SK-N-SH treated with all-trans-retinoic acid at 6 μM for 48 hours (cell line): ENCODE results near the gene NEB.

ENCODE experiments used
- ATAC-seq: fragments of 200-7000 bp; cut with Tn5 transposase; 3 replicates; pipeline ENCODE4 v1.9.1; 2020; ENCODE audit warnings: mild to moderate bottlenecking, moderate library complexity
- ARNTL ChIP-seq: fragments of 450-650 bp; formaldehyde crosslinking; IDR thresholded peaks from 2 replicates; pipeline ENCODE4 v1.5.0; 2020; ENCODE audit warnings: low read depth, mild to moderate bottlenecking, moderate library complexity, borderline replicate concordance
- BACH2 ChIP-seq: fragments of 250-450 bp; sonication (Bioruptor Pico); IDR thresholded peaks from 2 replicates; pipeline ENCODE4 v1.9.0; 2021; ENCODE audit warnings: mild to moderate bottlenecking, borderline replicate concordance
- CSDC2 ChIP-seq: fragments of 250-450 bp; sonication (Bioruptor Pico); IDR thresholded peaks from 2 replicates; pipeline ENCODE4 v1.5.0; 2020; ENCODE audit warnings: mild to moderate bottlenecking, moderate library complexity
- CSRNP3 ChIP-seq: fragments of 250-450 bp; sonication (Bioruptor Pico); IDR thresholded peaks from 2 replicates; pipeline ENCODE4 v1.5.1; 2021; ENCODE audit warnings: mild to moderate bottlenecking, moderate library complexity
- ESRRG ChIP-seq: fragments of 250-450 bp; sonication (Bioruptor Pico); IDR thresholded peaks from 2 replicates; pipeline ENCODE4 v1.6.1; 2021; ENCODE audit warnings: mild to moderate bottlenecking
- GLIS3 ChIP-seq: fragments of 250-450 bp; sonication (Bioruptor Pico); IDR thresholded peaks from 2 replicates; pipeline ENCODE4 v1.5.0; 2020; ENCODE audit warnings: mild to moderate bottlenecking, moderate library complexity
- ISL1 ChIP-seq: fragments of 250-450 bp; sonication (Bioruptor Pico); IDR thresholded peaks from 2 replicates; pipeline ENCODE4 v2.1.2; 2022; ENCODE audit warnings: mild to moderate bottlenecking, moderate library complexity
- OSR1 ChIP-seq: fragments of 250-450 bp; sonication (Bioruptor Pico); IDR thresholded peaks from 2 replicates; pipeline ENCODE4 v1.8.0; 2022; ENCODE audit warnings: moderate library complexity, mild to moderate bottlenecking, inconsistent platforms
- POU6F1 ChIP-seq: fragments of 250-450 bp; sonication (Bioruptor Pico); IDR thresholded peaks from 2 replicates; pipeline ENCODE4 v1.8.0; 2021; ENCODE audit warnings: low read depth, mild to moderate bottlenecking, moderate library complexity, borderline replicate concordance
- PPARA ChIP-seq: fragments of 250-450 bp; sonication (Bioruptor Pico); IDR thresholded peaks from 2 replicates; pipeline ENCODE4 v1.5.0; 2020; ENCODE audit warnings: mild to moderate bottlenecking, borderline replicate concordance
- RARB ChIP-seq: fragments of 250-450 bp; sonication (Bioruptor Pico); IDR thresholded peaks from 2 replicates; pipeline ENCODE4 v1.8.0; 2021; ENCODE audit warnings: mild to moderate bottlenecking, moderate library complexity
- SNAI2 ChIP-seq: fragments of 250-450 bp; sonication (Bioruptor Pico); IDR thresholded peaks from 2 replicates; pipeline ENCODE4 v1.5.0; 2020; ENCODE audit warnings: mild to moderate bottlenecking, moderate library complexity
- TCF4 ChIP-seq: fragments of 250-450 bp; sonication (Bioruptor Pico); IDR thresholded peaks from 2 replicates; pipeline ENCODE4 v1.8.0; 2021; ENCODE audit warnings: mild to moderate bottlenecking, moderate library complexity, borderline replicate concordance
- TOX ChIP-seq: fragments of 250-450 bp; sonication (Bioruptor Pico); IDR thresholded peaks from 2 replicates; pipeline ENCODE4 v1.8.0; 2021; ENCODE audit warnings: mild to moderate bottlenecking, moderate library complexity, borderline replicate concordance
- TSHZ2 ChIP-seq: fragments of 250-450 bp; sonication (Bioruptor Pico); IDR thresholded peaks from 2 replicates; pipeline ENCODE4 v1.5.0; 2020; ENCODE audit warnings: mild to moderate bottlenecking, moderate library complexity
- ZFP3 ChIP-seq: fragments of 250-450 bp; sonication (Bioruptor Pico); IDR thresholded peaks from 2 replicates; pipeline ENCODE4 v1.5.0; 2020; ENCODE audit warnings: mild to moderate bottlenecking, moderate library complexity
- ZFP30 ChIP-seq: fragments of 450-650 bp; formaldehyde crosslinking; IDR thresholded peaks from 2 replicates; pipeline ENCODE4 v1.5.0; 2022; ENCODE audit warnings: mild to moderate bottlenecking, moderate library complexity
- ZNF565 ChIP-seq: fragments of 450-650 bp; formaldehyde crosslinking; conservative IDR thresholded peaks from 2 replicates; pipeline ENCODE4 v1.5.0; 2020; ENCODE audit warnings: low read depth, mild to moderate bottlenecking, moderate library complexity
- ZNF8 ChIP-seq: fragments of 450-650 bp; formaldehyde crosslinking; IDR thresholded peaks from 2 replicates; pipeline ENCODE4 v1.5.0; 2020; ENCODE audit warnings: mild to moderate bottlenecking, moderate library complexity
- TF ChIP-seq, protein P1 (sequence below): fragments of 250-450 bp; sonication (Bioruptor Pico); IDR thresholded peaks from 2 replicates; pipeline ENCODE4 v1.5.1; 2020; ENCODE audit warnings: low read depth, mild to moderate bottlenecking, moderate library complexity
- TF ChIP-seq, protein P2 (sequence below): fragments of 250-450 bp; sonication (Bioruptor Pico); IDR thresholded peaks from 2 replicates; pipeline ENCODE4 v1.8.0; 2020; ENCODE audit warnings: mild to moderate bottlenecking, moderate library complexity, borderline replicate concordance

The NEB gene

DNA sequence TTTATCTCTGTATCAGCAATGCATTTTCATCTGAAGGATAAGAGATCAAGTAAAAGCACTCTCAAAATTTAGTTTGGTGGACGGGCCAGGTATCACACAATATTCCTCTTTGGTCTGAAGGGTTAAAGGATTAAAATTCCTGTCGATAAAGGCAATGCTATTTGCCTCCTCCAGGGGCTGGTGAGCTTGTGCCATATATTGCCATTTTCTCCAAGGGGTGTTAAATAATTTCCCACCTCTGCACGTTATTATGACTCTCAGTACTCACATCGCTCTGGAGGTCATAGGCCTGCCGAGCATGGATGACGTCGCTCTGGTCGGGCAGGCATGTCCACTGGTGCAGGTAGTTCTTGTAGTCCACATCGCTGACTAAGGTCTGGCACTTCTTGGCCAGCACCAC is 94.2 kb downstream of the NEB start:
- ATAC-seq = no peak
- TF ChIP-seq CSDC2 (CRISPR knock-in tag) (no peak), SNAI2 (no peak), TSHZ2 (no peak), OSR1 (CRISPR knock-in tag) (no peak), ISL1 (CRISPR knock-in tag) (no peak), TCF4 (CRISPR knock-in tag) (no peak), ZNF8 (CRISPR knock-in tag) (no peak), ZFP30 (CRISPR knock-in tag) (no peak), POU6F1 (no peak), GLIS3 (no peak), ZFP3 (CRISPR knock-in tag) (no peak), RARB (CRISPR knock-in tag) (no peak), TOX (CRISPR knock-in tag) (no peak), ARNTL (CRISPR knock-in tag) (no peak), BACH2 (CRISPR knock-in tag) (no peak)
- TF ChIP-seq, protein P1, sequence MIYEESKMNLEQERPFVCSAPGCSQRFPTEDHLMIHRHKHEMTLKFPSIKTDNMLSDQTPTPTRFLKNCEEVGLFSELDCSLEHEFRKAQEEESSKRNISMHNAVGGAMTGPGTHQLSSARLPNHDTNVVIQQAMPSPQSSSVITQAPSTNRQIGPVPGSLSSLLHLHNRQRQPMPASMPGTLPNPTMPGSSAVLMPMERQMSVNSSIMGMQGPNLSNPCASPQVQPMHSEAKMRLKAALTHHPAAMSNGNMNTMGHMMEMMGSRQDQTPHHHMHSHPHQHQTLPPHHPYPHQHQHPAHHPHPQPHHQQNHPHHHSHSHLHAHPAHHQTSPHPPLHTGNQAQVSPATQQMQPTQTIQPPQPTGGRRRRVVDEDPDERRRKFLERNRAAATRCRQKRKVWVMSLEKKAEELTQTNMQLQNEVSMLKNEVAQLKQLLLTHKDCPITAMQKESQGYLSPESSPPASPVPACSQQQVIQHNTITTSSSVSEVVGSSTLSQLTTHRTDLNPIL (CRISPR knock-in tag) = no peak

DNA sequence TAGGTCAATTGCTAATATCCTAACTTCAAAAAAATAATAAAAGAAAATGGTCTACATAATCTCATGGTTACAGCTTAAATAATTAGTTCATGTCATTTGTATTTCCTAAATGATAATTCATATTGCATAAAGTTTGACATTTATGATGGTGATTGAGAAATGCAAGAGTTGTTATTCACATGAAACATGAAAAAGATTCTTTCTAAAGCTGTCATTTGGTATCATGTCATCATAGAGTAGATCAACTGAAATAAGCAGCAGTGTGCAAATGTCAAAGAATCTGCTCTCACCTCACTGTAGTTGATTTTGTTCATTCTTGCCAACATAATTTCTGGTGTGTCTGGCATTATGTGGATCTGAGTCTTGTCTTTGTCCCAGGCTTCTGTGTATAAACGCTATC is 95.3 kb downstream of the NEB start:
- TF ChIP-seq CSDC2 (CRISPR knock-in tag) = no peak
- TF ChIP-seq RARB (CRISPR knock-in tag) = no peak
- TF ChIP-seq ZNF565 (CRISPR knock-in tag) = no peak
- no peak for TF ChIP-seq CSRNP3 (CRISPR knock-in tag)
- no peak for TF ChIP-seq ZNF8 (CRISPR knock-in tag)
- no peak for TF ChIP-seq OSR1 (CRISPR knock-in tag)
- no peak for ATAC-seq

GRCh38 chr2:151638191-151638933 is 95.9 kb downstream of the NEB start:
- ATAC-seq = peak; percentile 70
- no peak for TF ChIP-seq ESRRG
- TF ChIP-seq, protein P2, sequence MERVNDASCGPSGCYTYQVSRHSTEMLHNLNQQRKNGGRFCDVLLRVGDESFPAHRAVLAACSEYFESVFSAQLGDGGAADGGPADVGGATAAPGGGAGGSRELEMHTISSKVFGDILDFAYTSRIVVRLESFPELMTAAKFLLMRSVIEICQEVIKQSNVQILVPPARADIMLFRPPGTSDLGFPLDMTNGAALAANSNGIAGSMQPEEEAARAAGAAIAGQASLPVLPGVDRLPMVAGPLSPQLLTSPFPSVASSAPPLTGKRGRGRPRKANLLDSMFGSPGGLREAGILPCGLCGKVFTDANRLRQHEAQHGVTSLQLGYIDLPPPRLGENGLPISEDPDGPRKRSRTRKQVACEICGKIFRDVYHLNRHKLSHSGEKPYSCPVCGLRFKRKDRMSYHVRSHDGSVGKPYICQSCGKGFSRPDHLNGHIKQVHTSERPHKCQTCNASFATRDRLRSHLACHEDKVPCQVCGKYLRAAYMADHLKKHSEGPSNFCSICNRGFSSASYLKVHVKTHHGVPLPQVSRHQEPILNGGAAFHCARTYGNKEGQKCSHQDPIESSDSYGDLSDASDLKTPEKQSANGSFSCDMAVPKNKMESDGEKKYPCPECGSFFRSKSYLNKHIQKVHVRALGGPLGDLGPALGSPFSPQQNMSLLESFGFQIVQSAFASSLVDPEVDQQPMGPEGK = no peak
- TF ChIP-seq CSRNP3 (CRISPR knock-in tag) = no peak
- TF ChIP-seq BACH2 (CRISPR knock-in tag) = no peak
- TF ChIP-seq ZNF565 (CRISPR knock-in tag) = no peak
- TF ChIP-seq PPARA (CRISPR knock-in tag) = no peak
- no peak for TF ChIP-seq ZNF8 (CRISPR knock-in tag)
- no peak for TF ChIP-seq SNAI2
- TF ChIP-seq POU6F1 = no peak
- TF ChIP-seq TSHZ2 = no peak
- TF ChIP-seq ZFP30 (CRISPR knock-in tag) = no peak
- no peak for TF ChIP-seq ZFP3 (CRISPR knock-in tag)
- TF ChIP-seq CSDC2 (CRISPR knock-in tag) = no peak
